ENCODE data around the gene RPL41. TPM values are rescaled to one million over a fixed set of nuclear protein-coding genes. Genes with fewer than 3 reads are reported as not detected.
"Not testable (repeated sequence)": the region's sequence is repeated elsewhere in the genome, so short reads cannot be mapped to it uniquely, and the experiment has no call there.

The RPL41 gene
- 1,000 to 10,000 TPM; 5,444 to 5,630 TPM for total RNA-seq

GRCh38 chr12:56116267-56117081 lies at the start of gene RPL41:
Gene RPL41 (plus strand): TSS chr12:56116633.
- Mint-ChIP-seq H3K27ac (peak within 1 kb of the TSS; percentile 100), H3K4me1 (peaks cover 38% of the 10 kb centered on the region), H3K4me3 (peak within 1 kb of the TSS; percentile 92), H3K27me3 (peaks cover 14% of the 10 kb centered on the region), H3K9me3 (no peaks in the 10 kb centered on the region), H3K36me3 (peaks cover 63% of the 10 kb centered on the region)
- peak; percentile 90 for DNase-seq

- Mint-ChIP-seq H3K4me3 (no peak overlapping the region), H3K27ac (no peak overlapping the region), H3K36me3 (no peaks in the 10 kb centered on the region), H3K9me3 (no peaks in the 10 kb centered on the region), H3K27me3 (no peaks in the 10 kb centered on the region), H3K4me1 (peaks cover 2% of the 10 kb centered on the region)
- DNase-seq, result no peak
Observed at GRCh38 chr12:56071648-56072047, 44.8 kb upstream of the RPL41 start.

GRCh38 chr12:56074396-56074795 lies 42.0 kb upstream of the RPL41 start:
- no peak for DNase-seq
- Mint-ChIP-seq H3K4me3 (no peak overlapping the region), H3K27me3 (no peaks in the 10 kb centered on the region), H3K36me3 (no peaks in the 10 kb centered on the region), H3K27ac (no peak overlapping the region), H3K9me3 (no peaks in the 10 kb centered on the region), H3K4me1 (no peaks in the 10 kb centered on the region)

GRCh38 chr12:56077966-56078365 lies 38.5 kb upstream of the RPL41 start:
- H3K9me3 Mint-ChIP-seq, H3K4me3 Mint-ChIP-seq, H3K36me3 Mint-ChIP-seq, H3K27ac Mint-ChIP-seq, DNase-seq: not testable (repeated sequence)
- peaks cover 14% of the 10 kb centered on the region for H3K27me3 Mint-ChIP-seq
- peaks cover 10% of the 10 kb centered on the region for H3K4me1 Mint-ChIP-seq

GRCh38 chr12:56078427-56078826 lies 38.0 kb upstream of the RPL41 start:
- Mint-ChIP-seq H3K27me3 (peaks cover 14% of the 10 kb centered on the region), H3K36me3 (no peaks in the 10 kb centered on the region), H3K9me3 (no peaks in the 10 kb centered on the region), H3K27ac (no peak overlapping the region), H3K4me3 (peak overlapping the region; percentile 78), H3K4me1 (peaks cover 10% of the 10 kb centered on the region)
- no peak for DNase-seq

GRCh38 chr12:56078931-56079722 lies 37.3 kb upstream of the RPL41 start:
- no peaks in the 10 kb centered on the region for H3K9me3 Mint-ChIP-seq
- H3K27ac Mint-ChIP-seq, result peak overlapping the region; percentile 34

GRCh38 chr12:56079723-56080555 lies 36.5 kb upstream of the RPL41 start, which contains the start of gene ERBB3:
Gene ERBB3 (plus strand): TSS chr12:56080165. CDS start chr12:56080301, 136 bp downstream.
- Mint-ChIP-seq H3K4me1 (peaks cover 10% of the 10 kb centered on the region), H3K9me3 (no peaks in the 10 kb centered on the region), H3K4me3 (peak within 1 kb of the TSS; percentile 78), H3K27me3 (peaks cover 14% of the 10 kb centered on the region), H3K27ac (peak within 1 kb of the TSS; percentile 34), H3K36me3 (no peaks in the 10 kb centered on the region)
- peak; percentile 73 for DNase-seq

More at GRCh38 chr12:56078931-56079722, 37.3 kb upstream of the RPL41 start:
- DNase-seq, result peak; percentile 65
- Mint-ChIP-seq H3K4me1 (peaks cover 10% of the 10 kb centered on the region), H3K36me3 (no peaks in the 10 kb centered on the region), H3K4me3 (peak overlapping the region; percentile 78), H3K27me3 (peaks cover 14% of the 10 kb centered on the region)

- Mint-ChIP-seq H3K9me3 (no peaks in the 10 kb centered on the region), H3K4me3 (peak overlapping the region; percentile 78), H3K36me3 (no peaks in the 10 kb centered on the region), H3K4me1 (peaks cover 10% of the 10 kb centered on the region), H3K27ac (no peak overlapping the region), H3K27me3 (peaks cover 14% of the 10 kb centered on the region)
- DNase-seq, result no peak
Observed at GRCh38 chr12:56080556-56081138, 35.8 kb upstream of the RPL41 start.

- no peak overlapping the region for H3K4me3 Mint-ChIP-seq
- H3K27me3 Mint-ChIP-seq, result peaks cover 14% of the 10 kb centered on the region
- H3K27ac Mint-ChIP-seq, result no peak overlapping the region
- peaks cover 10% of the 10 kb centered on the region for H3K4me1 Mint-ChIP-seq
- no peak for DNase-seq
- no peaks in the 10 kb centered on the region for H3K36me3 Mint-ChIP-seq
- H3K9me3 Mint-ChIP-seq, result no peaks in the 10 kb centered on the region
Observed at GRCh38 chr12:56081393-56082347, 34.8 kb upstream of the RPL41 start.

- no peaks in the 10 kb centered on the region for H3K9me3 Mint-ChIP-seq
- H3K27ac Mint-ChIP-seq, result no peak overlapping the region
- H3K36me3 Mint-ChIP-seq, result no peaks in the 10 kb centered on the region
- no peak for DNase-seq
- H3K4me1 Mint-ChIP-seq, result peaks cover 10% of the 10 kb centered on the region
- H3K27me3 Mint-ChIP-seq, result peaks cover 14% of the 10 kb centered on the region
- H3K4me3 Mint-ChIP-seq, result no peak overlapping the region
Observed at GRCh38 chr12:56082382-56082781, 34.1 kb upstream of the RPL41 start.

- H3K4me1 Mint-ChIP-seq, result peaks cover 10% of the 10 kb centered on the region
- H3K36me3 Mint-ChIP-seq, result no peaks in the 10 kb centered on the region
- no peak overlapping the region for H3K27ac Mint-ChIP-seq
- peaks cover 14% of the 10 kb centered on the region for H3K27me3 Mint-ChIP-seq
- no peaks in the 10 kb centered on the region for H3K9me3 Mint-ChIP-seq
- H3K4me3 Mint-ChIP-seq, result no peak overlapping the region
- DNase-seq, result no peak
Observed at GRCh38 chr12:56082967-56083366, 33.5 kb upstream of the RPL41 start.

- DNase-seq, result peak; percentile 26
- no peak overlapping the region for H3K4me3 Mint-ChIP-seq
- peaks cover 4% of the 10 kb centered on the region for H3K4me1 Mint-ChIP-seq
- H3K27me3 Mint-ChIP-seq, result peaks cover 14% of the 10 kb centered on the region
- no peak overlapping the region for H3K27ac Mint-ChIP-seq
- no peaks in the 10 kb centered on the region for H3K36me3 Mint-ChIP-seq
- no peaks in the 10 kb centered on the region for H3K9me3 Mint-ChIP-seq
Observed at GRCh38 chr12:56084958-56085543, 31.4 kb upstream of the RPL41 start.

GRCh38 chr12:56086096-56086495 lies 30.3 kb upstream of the RPL41 start:
- no peaks in the 10 kb centered on the region for H3K36me3 Mint-ChIP-seq

More at GRCh38 chr12:56086096-56086495, 30.3 kb upstream of the RPL41 start:
- no peaks in the 10 kb centered on the region for H3K4me1 Mint-ChIP-seq
- no peak overlapping the region for H3K4me3 Mint-ChIP-seq
- no peak overlapping the region for H3K27ac Mint-ChIP-seq
- no peak for DNase-seq
- peaks cover 9% of the 10 kb centered on the region for H3K27me3 Mint-ChIP-seq
- H3K9me3 Mint-ChIP-seq, result no peaks in the 10 kb centered on the region

Data from activated naive CD8-positive, alpha-beta T cell treated with anti-CD3 and anti-CD28 coated beads for 36 hours (primary cell).